Karpas-422 (cell line): ENCODE measurements around the gene RBM17. TPM values are rescaled to one million over a fixed set of nuclear protein-coding genes. Genes with fewer than 3 reads are reported as not detected.

Experiments
- DNase-seq: peaks from one replicate; pipeline ENCODE4 v3.0.0-alpha.2; 2015
- H2AFZ ChIP-seq: fragments of 200-600 bp; sonication (generic); 2 replicates; pipeline ENCODE4 v1.6.1; 2014; ENCODE audit warnings: antibody characterized with exemption, low read length, mixed read lengths
- H3K27ac ChIP-seq: fragments of 200-600 bp; sonication (generic); 2 replicates; pipeline ENCODE4 v1.5.1; 2014; ENCODE audit warnings: mild to moderate bottlenecking, low read length, moderate library complexity
- H3K27me3 ChIP-seq: fragments of 200-600 bp; sonication (generic); 2 replicates; pipeline ENCODE4 v1.6.1; 2014; ENCODE audit warnings: low read length, mixed read lengths
- H3K36me3 ChIP-seq: fragments of 200-600 bp; sonication (generic); 2 replicates; pipeline ENCODE4 v1.6.1; 2014; ENCODE audit warnings: low read length, mixed read lengths; ENCODE audit not compliant: insufficient read depth
- H3K4me1 ChIP-seq: fragments of 200-600 bp; sonication (generic); 2 replicates; pipeline ENCODE4 v1.6.1; 2014; ENCODE audit warnings: mild to moderate bottlenecking, low read length, mixed read lengths
- H3K4me2 ChIP-seq: fragments of 200-600 bp; sonication (generic); 2 replicates; pipeline ENCODE4 v1.6.1; 2014; ENCODE audit warnings: low read length, low read depth, mild to moderate bottlenecking; ENCODE audit not compliant: poor library complexity, severe bottlenecking
- H3K4me3 ChIP-seq: fragments of 200-600 bp; sonication (generic); 2 replicates; pipeline ENCODE4 v1.5.1; 2014; ENCODE audit warnings: mild to moderate bottlenecking, antibody characterized with exemption, low read length, mixed read lengths
- H3K79me2 ChIP-seq: fragments of 200-600 bp; sonication (generic); 2 replicates; pipeline ENCODE4 v1.6.1; 2014; ENCODE audit warnings: mild to moderate bottlenecking, low read length, mixed read lengths
- H3K9ac ChIP-seq: fragments of 200-600 bp; sonication (generic); 2 replicates; pipeline ENCODE4 v1.6.0; 2014; ENCODE audit warnings: low read length
- H3K9me2 ChIP-seq: fragments of 200-600 bp; sonication (generic), shearing (Covaris generic); replicated peaks from 2 replicates; pipeline ENCODE4 v1.6.0; 2014; ENCODE audit warnings: mild to moderate bottlenecking, low read length, moderate library complexity; ENCODE audit not compliant: insufficient read depth
- H3K9me3 ChIP-seq: fragments of 300-700, 200-600 bp; sonication (generic); 2 replicates; pipeline ENCODE4 v1.6.1; 2014; ENCODE audit warnings: low read length, mixed read lengths
- H4K20me1 ChIP-seq: fragments of 200-600 bp; sonication (generic); 2 replicates; pipeline ENCODE4 v1.6.1; 2014; ENCODE audit warnings: mild to moderate bottlenecking, antibody characterized with exemption, low read length, low read depth; ENCODE audit not compliant: insufficient read depth
- total RNA-seq: library from RNA; depleted of rRNA; stranded (reverse); fragments of >200 nt; shearing (Covaris generic); gene quantifications from 2 replicates; pipeline ENCODE4 v1.2.3, GENCODE V29; 2014; ENCODE audit warnings: low replicate concordance

Gene RBM17
- total RNA-seq, 1 experiment from 2014 or later: 72.5 TPM

GRCh38 chr10:6108072-6108471, 19.2 kb downstream of the RBM17 start:
- no peak overlapping the region for H3K4me3 ChIP-seq
- H3K27me3 ChIP-seq: no peaks in the 10 kb centered on the region
- H3K79me2 ChIP-seq: peaks cover 48% of the 10 kb centered on the region
- DNase-seq: no peak
- no peaks in the 10 kb centered on the region for H3K9me2 ChIP-seq
- H3K4me2 ChIP-seq: no peak overlapping the region
- H2AFZ ChIP-seq: no peak overlapping the region
- H4K20me1 ChIP-seq: peaks cover 12% of the 10 kb centered on the region; the same call in 1 of the 2 replicates
- H3K9ac ChIP-seq: no peak overlapping the region
- H3K27ac ChIP-seq: no peak overlapping the region
- peaks cover 7% of the 10 kb centered on the region for H3K4me1 ChIP-seq
- H3K36me3 ChIP-seq: peaks cover 69% of the 10 kb centered on the region
- no peaks in the 10 kb centered on the region for H3K9me3 ChIP-seq

GRCh38 chr10:6108631-6109443, 20.0 kb downstream of the RBM17 start:
- DNase-seq: peak; percentile 70
- H3K27me3 ChIP-seq: no peaks in the 10 kb centered on the region
- H3K9me2 ChIP-seq: no peaks in the 10 kb centered on the region
- H3K79me2 ChIP-seq: peaks cover 40% of the 10 kb centered on the region
- no peak overlapping the region for H3K4me2 ChIP-seq
- peaks cover 69% of the 10 kb centered on the region for H3K36me3 ChIP-seq
- H3K27ac ChIP-seq: no peak overlapping the region
- H2AFZ ChIP-seq: no peak overlapping the region
- H3K9me3 ChIP-seq: no peaks in the 10 kb centered on the region
- H3K9ac ChIP-seq: no peak overlapping the region
- peaks cover 7% of the 10 kb centered on the region for H3K4me1 ChIP-seq
- no peak overlapping the region for H3K4me3 ChIP-seq
- H4K20me1 ChIP-seq: peaks cover 12% of the 10 kb centered on the region; the same call in 1 of the 2 replicates

- H3K9me3 ChIP-seq: no peaks in the 10 kb centered on the region
- peaks cover 69% of the 10 kb centered on the region for H3K36me3 ChIP-seq
- no peak overlapping the region for H2AFZ ChIP-seq
- H3K27ac ChIP-seq: no peak overlapping the region
- H3K79me2 ChIP-seq: peaks cover 34% of the 10 kb centered on the region
- H3K9ac ChIP-seq: no peak overlapping the region
- no peak for DNase-seq
- peaks cover 7% of the 10 kb centered on the region for H3K4me1 ChIP-seq
- no peaks in the 10 kb centered on the region for H3K27me3 ChIP-seq
- H3K4me3 ChIP-seq: no peak overlapping the region
- no peaks in the 10 kb centered on the region for H3K9me2 ChIP-seq
- H4K20me1 ChIP-seq: peaks cover 12% of the 10 kb centered on the region; the same call in 1 of the 2 replicates
- no peak overlapping the region for H3K4me2 ChIP-seq
Measured at GRCh38 chr10:6109444-6109775, 20.6 kb downstream of the RBM17 start.

GRCh38 chr10:6110136-6110535, 21.3 kb downstream of the RBM17 start:
- Histone ChIP-seq H4K20me1 (peaks cover 12% of the 10 kb centered on the region; the same call in 1 of the 2 replicates), H3K9ac (no peak overlapping the region), H3K4me3 (no peak overlapping the region), H2AFZ (no peak overlapping the region), H3K79me2 (peaks cover 27% of the 10 kb centered on the region), H3K27me3 (no peaks in the 10 kb centered on the region), H3K9me3 (no peaks in the 10 kb centered on the region), H3K4me2 (no peak overlapping the region), H3K9me2 (no peaks in the 10 kb centered on the region), H3K27ac (no peak overlapping the region), H3K4me1 (peaks cover 7% of the 10 kb centered on the region), H3K36me3 (peaks cover 69% of the 10 kb centered on the region)
- DNase-seq: no peak

- Histone ChIP-seq H3K9ac (no peak overlapping the region), H3K4me1 (peaks cover 7% of the 10 kb centered on the region), H3K4me3 (no peak overlapping the region), H3K27me3 (no peaks in the 10 kb centered on the region), H4K20me1 (peaks cover 12% of the 10 kb centered on the region; the same call in 1 of the 2 replicates), H3K4me2 (no peak overlapping the region), H3K9me3 (no peaks in the 10 kb centered on the region), H3K9me2 (no peaks in the 10 kb centered on the region), H2AFZ (no peak overlapping the region), H3K27ac (no peak overlapping the region), H3K79me2 (peaks cover 17% of the 10 kb centered on the region), H3K36me3 (peaks cover 71% of the 10 kb centered on the region)
- no peak for DNase-seq
Measured at GRCh38 chr10:6112893-6113292, 24.1 kb downstream of the RBM17 start.

GRCh38 chr10:6114299-6114698, 25.5 kb downstream of the RBM17 start:
- Histone ChIP-seq H3K36me3 (peaks cover 69% of the 10 kb centered on the region), H3K27me3 (no peaks in the 10 kb centered on the region), H3K27ac (no peak overlapping the region), H3K4me1 (no peaks in the 10 kb centered on the region), H3K9me2 (no peaks in the 10 kb centered on the region), H4K20me1 (peaks cover 12% of the 10 kb centered on the region; the same call in 1 of the 2 replicates), H3K4me2 (no peak overlapping the region), H3K79me2 (peaks cover 17% of the 10 kb centered on the region), H3K4me3 (no peak overlapping the region), H3K9ac (no peak overlapping the region), H3K9me3 (no peaks in the 10 kb centered on the region), H2AFZ (no peak overlapping the region)
- no peak for DNase-seq

- DNase-seq: no peak
- Histone ChIP-seq H3K9me3 (no peaks in the 10 kb centered on the region), H3K36me3 (peaks cover 63% of the 10 kb centered on the region), H3K9ac (no peak overlapping the region), H3K79me2 (peaks cover 11% of the 10 kb centered on the region), H3K4me3 (no peak overlapping the region), H3K4me2 (no peak overlapping the region), H3K4me1 (no peaks in the 10 kb centered on the region), H3K9me2 (no peaks in the 10 kb centered on the region), H2AFZ (no peak overlapping the region), H3K27ac (no peak overlapping the region), H4K20me1 (peaks cover 12% of the 10 kb centered on the region; the same call in 1 of the 2 replicates), H3K27me3 (no peaks in the 10 kb centered on the region)
Measured at GRCh38 chr10:6114805-6115341, 26.0 kb downstream of the RBM17 start.

- Histone ChIP-seq H3K4me1 (no peaks in the 10 kb centered on the region), H3K9me2 (no peaks in the 10 kb centered on the region), H3K27me3 (no peaks in the 10 kb centered on the region), H3K36me3 (peaks cover 58% of the 10 kb centered on the region), H3K9me3 (no peaks in the 10 kb centered on the region), H2AFZ (no peak overlapping the region), H3K4me3 (no peak overlapping the region), H3K27ac (no peak overlapping the region), H3K4me2 (no peak overlapping the region), H3K9ac (no peak overlapping the region), H3K79me2 (peaks cover 6% of the 10 kb centered on the region), H4K20me1 (peaks cover 11% of the 10 kb centered on the region; the same call in 1 of the 2 replicates)
- DNase-seq: no peak
Measured at GRCh38 chr10:6115411-6115810, 26.6 kb downstream of the RBM17 start.
